ENCODE measurements around the gene HSPBAP1. TPM values are rescaled to one million over a fixed set of nuclear protein-coding genes. Genes with fewer than 3 reads are reported as not detected.
"Not testable (repeated sequence)": the region's sequence is repeated elsewhere in the genome, so short reads cannot be mapped to it uniquely, and the experiment has no call there.

Gene HSPBAP1
- total RNA-seq, 2 donors from 2014 or later, result 8.2 to 11.9 TPM

GRCh38 chr3:122748347-122748746 is 45.3 kb downstream of the HSPBAP1 start:
- no peak for DNase-seq (ENCODE audit: low spot score)
- no peak for TF ChIP-seq CTCF (IDR thresholded peaks at IDR 0.05)
- H3K4me3 ChIP-seq, result no peak overlapping the region
- H3K27me3 ChIP-seq (replicated peaks; ENCODE audit: insufficient read depth), result no peaks in the 10 kb centered on the region
- no peaks in the 10 kb centered on the region for H3K36me3 ChIP-seq
- no peak overlapping the region for H3K27ac ChIP-seq
- no peaks in the 10 kb centered on the region for H3K9me3 ChIP-seq
- no peaks in the 10 kb centered on the region for H3K4me1 ChIP-seq (ENCODE audit: control insufficient read depth in 1 of 2, low read depth in 2 of 2)
- ATAC-seq (ENCODE audit: insufficient number of reproducible peaks, low FRiP score, low read depth), result no peak

GRCh38 chr3:122747295-122747694 is 46.3 kb downstream of the HSPBAP1 start:
- not testable (repeated sequence) for H3K4me1 ChIP-seq (ENCODE audit: control insufficient read depth in 1 of 2, low read depth in 2 of 2); H3K4me3 ChIP-seq; ATAC-seq (ENCODE audit: insufficient number of reproducible peaks, low FRiP score, low read depth); DNase-seq (ENCODE audit: low spot score); H3K36me3 ChIP-seq; H3K9me3 ChIP-seq; H3K27me3 ChIP-seq (replicated peaks; ENCODE audit: insufficient read depth); H3K27ac ChIP-seq

GRCh38 chr3:122745369-122746021 is 48.1 kb downstream of the HSPBAP1 start:
- no peak for DNase-seq (ENCODE audit: low spot score)
- no peak for TF ChIP-seq CTCF (IDR thresholded peaks at IDR 0.05)
- H3K4me3 ChIP-seq, result no peak overlapping the region
- H3K4me1 ChIP-seq (ENCODE audit: control insufficient read depth in 1 of 2, low read depth in 2 of 2), result no peaks in the 10 kb centered on the region
- H3K27me3 ChIP-seq (replicated peaks; ENCODE audit: insufficient read depth), result no peaks in the 10 kb centered on the region
- H3K9me3 ChIP-seq, result no peaks in the 10 kb centered on the region
- ATAC-seq (ENCODE audit: insufficient number of reproducible peaks, low FRiP score, low read depth), result no peak
- H3K27ac ChIP-seq, result no peak overlapping the region
- H3K36me3 ChIP-seq, result peaks cover 4% of the 10 kb centered on the region

GRCh38 chr3:122743581-122744120 is 50.0 kb downstream of the HSPBAP1 start:
- TF ChIP-seq CTCF (IDR thresholded peaks at IDR 0.05), result no peak
- Histone ChIP-seq H3K4me3 (no peak overlapping the region), H3K4me1 (ENCODE audit: control insufficient read depth in 1 of 2, low read depth in 2 of 2) (no peaks in the 10 kb centered on the region), H3K36me3 (peaks cover 12% of the 10 kb centered on the region), H3K27me3 (replicated peaks; ENCODE audit: insufficient read depth) (no peaks in the 10 kb centered on the region), H3K9me3 (no peaks in the 10 kb centered on the region), H3K27ac (no peak overlapping the region)
- ATAC-seq (ENCODE audit: insufficient number of reproducible peaks, low FRiP score, low read depth), result no peak
- no peak for DNase-seq (ENCODE audit: low spot score)

- Histone ChIP-seq H3K36me3 (peaks cover 12% of the 10 kb centered on the region), H3K27me3 (replicated peaks; ENCODE audit: insufficient read depth) (no peaks in the 10 kb centered on the region), H3K4me1 (ENCODE audit: control insufficient read depth in 1 of 2, low read depth in 2 of 2) (no peaks in the 10 kb centered on the region), H3K4me3 (no peak overlapping the region), H3K27ac (no peak overlapping the region), H3K9me3 (no peaks in the 10 kb centered on the region)
- ATAC-seq (ENCODE audit: insufficient number of reproducible peaks, low FRiP score, low read depth), result no peak
- DNase-seq (ENCODE audit: low spot score), result no peak
- no peak for TF ChIP-seq CTCF (IDR thresholded peaks at IDR 0.05)
Observed at GRCh38 chr3:122742234-122742633, 51.4 kb downstream of the HSPBAP1 start.

GRCh38 chr3:122739172-122739571 is 54.5 kb downstream of the HSPBAP1 start:
- H3K4me1 ChIP-seq (ENCODE audit: control insufficient read depth in 1 of 2, low read depth in 2 of 2), result no peaks in the 10 kb centered on the region
- no peak for ATAC-seq (ENCODE audit: insufficient number of reproducible peaks, low FRiP score, low read depth)
- no peak for TF ChIP-seq CTCF (IDR thresholded peaks at IDR 0.05)

GRCh38 chr3:122732682-122733525 is 60.7 kb downstream of the HSPBAP1 start:
- ATAC-seq (ENCODE audit: insufficient number of reproducible peaks, low FRiP score, low read depth); DNase-seq (ENCODE audit: low spot score); H3K4me3 ChIP-seq; H3K27me3 ChIP-seq (replicated peaks; ENCODE audit: insufficient read depth); H3K9me3 ChIP-seq; H3K27ac ChIP-seq; H3K36me3 ChIP-seq; H3K4me1 ChIP-seq (ENCODE audit: control insufficient read depth in 1 of 2, low read depth in 2 of 2): not testable (repeated sequence)

More at GRCh38 chr3:122739172-122739571, 54.5 kb downstream of the HSPBAP1 start:
- Histone ChIP-seq H3K27ac (no peak overlapping the region), H3K36me3 (peaks cover 12% of the 10 kb centered on the region), H3K9me3 (no peaks in the 10 kb centered on the region), H3K4me3 (no peak overlapping the region), H3K27me3 (replicated peaks; ENCODE audit: insufficient read depth) (no peaks in the 10 kb centered on the region)
- DNase-seq (ENCODE audit: low spot score), result no peak
